ENCODE measurements around the gene THSD7A. TPM values are rescaled to one million over a fixed set of nuclear protein-coding genes. Genes with fewer than 3 reads are reported as not detected.
A peak's percentile ranks its signal among the peaks of the same experiment; 100 is the strongest.

The THSD7A gene
- total RNA-seq, 1 experiment from 2014 or later: 5.9 TPM

DNA sequence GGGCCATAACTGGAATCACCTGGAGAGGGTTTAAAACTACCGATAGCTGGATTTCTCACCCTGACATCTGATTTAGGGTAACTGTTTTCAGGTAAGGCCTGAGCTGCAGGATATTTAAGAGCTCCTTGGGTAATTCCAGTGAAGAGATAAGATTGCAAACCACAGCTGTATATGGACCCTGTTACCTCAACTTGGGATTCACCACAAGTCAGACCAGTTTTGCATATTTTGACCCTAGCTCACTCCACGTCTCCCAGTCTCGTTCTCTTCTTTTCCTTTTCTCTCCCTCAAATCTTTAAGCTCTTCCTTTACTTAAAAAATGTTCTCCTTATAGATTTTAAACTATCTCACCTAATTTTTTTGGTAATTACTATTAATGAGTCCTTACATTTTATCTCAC lies 264.4 kb downstream of the THSD7A start:
- CTCF ChIA-PET: no interaction called here
- H3K4me3 Mint-ChIP-seq (ENCODE audit: low read depth, unreplicated experiment): no peak overlapping the region
- H3K9me3 Mint-ChIP-seq (ENCODE audit: low read depth, unreplicated experiment): no peaks in the 10 kb centered on the region
- intact Hi-C loops (cut with micrococcal nuclease; ENCODE audit: unreplicated experiment): no loop called here
- no peak overlapping the region for H3K27ac Mint-ChIP-seq (ENCODE audit: unreplicated experiment)
- no peak for DNase-seq
- no TSS peak for BruUV-seq (replicated peaks)
- no peaks in the 10 kb centered on the region for H3K36me3 Mint-ChIP-seq (ENCODE audit: insufficient read depth, unreplicated experiment)
- peaks cover 11% of the 10 kb centered on the region for H3K4me1 Mint-ChIP-seq (ENCODE audit: low read depth, unreplicated experiment)
- TF ChIP-seq, protein P1, sequence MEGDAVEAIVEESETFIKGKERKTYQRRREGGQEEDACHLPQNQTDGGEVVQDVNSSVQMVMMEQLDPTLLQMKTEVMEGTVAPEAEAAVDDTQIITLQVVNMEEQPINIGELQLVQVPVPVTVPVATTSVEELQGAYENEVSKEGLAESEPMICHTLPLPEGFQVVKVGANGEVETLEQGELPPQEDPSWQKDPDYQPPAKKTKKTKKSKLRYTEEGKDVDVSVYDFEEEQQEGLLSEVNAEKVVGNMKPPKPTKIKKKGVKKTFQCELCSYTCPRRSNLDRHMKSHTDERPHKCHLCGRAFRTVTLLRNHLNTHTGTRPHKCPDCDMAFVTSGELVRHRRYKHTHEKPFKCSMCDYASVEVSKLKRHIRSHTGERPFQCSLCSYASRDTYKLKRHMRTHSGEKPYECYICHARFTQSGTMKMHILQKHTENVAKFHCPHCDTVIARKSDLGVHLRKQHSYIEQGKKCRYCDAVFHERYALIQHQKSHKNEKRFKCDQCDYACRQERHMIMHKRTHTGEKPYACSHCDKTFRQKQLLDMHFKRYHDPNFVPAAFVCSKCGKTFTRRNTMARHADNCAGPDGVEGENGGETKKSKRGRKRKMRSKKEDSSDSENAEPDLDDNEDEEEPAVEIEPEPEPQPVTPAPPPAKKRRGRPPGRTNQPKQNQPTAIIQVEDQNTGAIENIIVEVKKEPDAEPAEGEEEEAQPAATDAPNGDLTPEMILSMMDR (IDR thresholded peaks at IDR 0.05; ENCODE audit: unreplicated experiment): no peak
- no peaks in the 10 kb centered on the region for H3K27me3 Mint-ChIP-seq (ENCODE audit: unreplicated experiment)

DNA sequence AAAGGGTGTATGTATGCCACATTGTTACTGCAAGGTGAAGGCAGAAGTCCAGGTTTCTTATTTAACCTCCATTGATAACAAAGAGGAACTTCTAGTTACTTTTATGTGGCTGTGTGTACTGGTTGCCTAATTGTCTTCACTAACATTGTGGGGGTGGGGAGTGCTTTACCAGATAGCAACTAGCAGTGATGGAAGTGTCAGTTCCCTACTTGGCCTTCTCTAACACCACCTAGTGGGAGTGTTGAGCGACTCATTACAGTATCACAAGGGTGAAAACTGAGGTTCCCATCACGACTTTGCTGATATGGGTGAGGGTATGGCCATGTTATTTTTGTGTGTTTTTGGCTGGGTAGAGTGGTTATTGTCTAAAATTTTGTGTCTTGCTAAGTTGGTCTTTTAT lies 274.4 kb downstream of the THSD7A start:
- H3K27me3 Mint-ChIP-seq (ENCODE audit: unreplicated experiment): no peaks in the 10 kb centered on the region
- H3K4me3 Mint-ChIP-seq (ENCODE audit: low read depth, unreplicated experiment): no peak overlapping the region
- CTCF ChIA-PET: no interaction called here
- peak; percentile 66 for DNase-seq
- intact Hi-C loops (cut with micrococcal nuclease; ENCODE audit: unreplicated experiment): loop anchor here (1.0 kb wide), 1 partner anchor 130 kb away; no protein-coding TSS in a partner anchor
- H3K36me3 Mint-ChIP-seq (ENCODE audit: insufficient read depth, unreplicated experiment): no peaks in the 10 kb centered on the region
- peaks cover 7% of the 10 kb centered on the region for H3K4me1 Mint-ChIP-seq (ENCODE audit: low read depth, unreplicated experiment)
- H3K27ac Mint-ChIP-seq (ENCODE audit: unreplicated experiment): no peak overlapping the region
- TF ChIP-seq, protein P1 (IDR thresholded peaks at IDR 0.05; ENCODE audit: unreplicated experiment): peak; percentile 39
- H3K9me3 Mint-ChIP-seq (ENCODE audit: low read depth, unreplicated experiment): no peaks in the 10 kb centered on the region
- no TSS peak for BruUV-seq (replicated peaks)

DNA sequence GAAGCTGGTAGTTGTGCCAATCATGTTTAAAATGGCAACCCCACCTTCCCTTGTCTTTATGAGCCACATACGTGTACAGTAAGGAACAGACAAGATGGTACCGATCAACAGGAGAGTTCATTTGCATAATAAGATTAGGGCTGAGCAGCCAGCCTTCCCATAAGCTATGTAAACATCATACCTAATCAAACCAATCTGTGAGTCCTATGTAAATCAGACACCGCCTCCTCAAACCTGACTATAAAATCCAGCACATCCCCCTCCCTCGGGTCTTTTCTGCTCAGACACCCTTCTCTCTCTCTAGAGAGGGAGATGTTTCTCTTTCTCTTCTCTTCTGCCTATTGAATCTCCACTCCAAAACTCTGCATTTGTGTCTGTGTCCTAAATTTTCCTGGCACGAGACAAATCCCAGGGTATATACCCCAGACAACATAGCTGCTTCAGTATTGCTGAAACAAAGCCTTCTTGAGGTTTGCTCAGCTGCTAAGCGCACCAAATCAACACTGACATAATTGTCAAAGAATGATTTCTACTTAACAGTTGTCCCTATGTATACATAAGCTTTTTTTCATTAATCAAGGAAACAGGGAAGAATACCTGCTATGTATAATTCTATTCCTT lies 279.2 kb downstream of the THSD7A start:
- H3K27ac Mint-ChIP-seq (ENCODE audit: unreplicated experiment): no peak overlapping the region

DNA sequence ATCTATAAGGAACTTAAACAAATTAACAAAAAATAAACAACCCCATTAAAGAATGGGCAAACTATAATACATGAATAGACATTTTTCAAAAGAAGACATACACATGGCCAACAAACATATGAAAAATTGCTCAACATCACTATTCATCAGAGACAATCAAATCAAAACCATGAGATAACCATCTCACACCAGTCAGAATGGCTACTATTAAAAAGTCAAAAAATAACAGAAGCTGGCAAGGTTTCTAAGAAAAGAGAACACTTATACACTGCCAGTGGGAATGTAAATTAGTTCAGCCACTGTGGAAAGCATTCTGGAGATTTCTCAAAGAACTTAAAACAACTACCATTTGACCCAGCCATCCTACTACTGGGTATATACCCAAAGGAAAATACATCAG lies 280.5 kb downstream of the THSD7A start:
- Mint-ChIP-seq H3K4me1 (ENCODE audit: low read depth, unreplicated experiment) (no peaks in the 10 kb centered on the region), H3K27me3 (ENCODE audit: unreplicated experiment) (no peaks in the 10 kb centered on the region), H3K9me3 (ENCODE audit: low read depth, unreplicated experiment) (no peaks in the 10 kb centered on the region), H3K4me3 (ENCODE audit: low read depth, unreplicated experiment) (no peak overlapping the region), H3K36me3 (ENCODE audit: insufficient read depth, unreplicated experiment) (no peaks in the 10 kb centered on the region), H3K27ac (ENCODE audit: unreplicated experiment) (no peak overlapping the region)
- no TSS peak for BruUV-seq (replicated peaks)
- CTCF ChIA-PET: no interaction called here
- TF ChIP-seq, protein P1 (IDR thresholded peaks at IDR 0.05; ENCODE audit: unreplicated experiment): no peak
- intact Hi-C loops (cut with micrococcal nuclease; ENCODE audit: unreplicated experiment): no loop called here
- DNase-seq: no peak

More for the DNA sequence above, 279.2 kb downstream of the THSD7A start:
- no peaks in the 10 kb centered on the region for H3K36me3 Mint-ChIP-seq (ENCODE audit: insufficient read depth, unreplicated experiment)
- H3K27me3 Mint-ChIP-seq (ENCODE audit: unreplicated experiment): no peaks in the 10 kb centered on the region
- DNase-seq: no peak
- TF ChIP-seq, protein P1 (IDR thresholded peaks at IDR 0.05; ENCODE audit: unreplicated experiment): no peak
- H3K9me3 Mint-ChIP-seq (ENCODE audit: low read depth, unreplicated experiment): no peaks in the 10 kb centered on the region
- peaks cover 7% of the 10 kb centered on the region for H3K4me1 Mint-ChIP-seq (ENCODE audit: low read depth, unreplicated experiment)
- H3K4me3 Mint-ChIP-seq (ENCODE audit: low read depth, unreplicated experiment): no peak overlapping the region
- no TSS peak for BruUV-seq (replicated peaks)
- intact Hi-C loops (cut with micrococcal nuclease; ENCODE audit: unreplicated experiment): no loop called here
- CTCF ChIA-PET: no interaction called here

Measured in Calu3 (cell line).